Upper lobe of left lung (tissue), 6 donors: Measurements from ENCODE around the gene ASL. TPM values are rescaled to one million over a fixed set of nuclear protein-coding genes. Genes with fewer than 3 reads are reported as not detected.
"Not testable (repeated sequence)": the region's sequence is repeated elsewhere in the genome, so short reads cannot be mapped to it uniquely, and the experiment has no call there.

Experiments used
- ATAC-seq, 2 donors: fragments of 200-7000 bp; cut with Tn5 transposase; one replicate each; pipeline ENCODE4 v1.9.1; 2022; ENCODE audit warnings: mild to moderate bottlenecking in 2 of 2, moderate library complexity in 2 of 2; ENCODE audit not compliant: low FRiP score in 2 of 2
- DNase-seq, 2 donors: peaks; one replicate each; pipeline ENCODE4 v3.0.0-alpha.2; 2019 to 2020
- H3K27ac ChIP-seq, 4 donors: fragments of 200-600 bp; sonication (generic); one replicate each; pipeline ENCODE4 v1.5.1; 2016 to 2019
- H3K27me3 ChIP-seq, 4 donors: fragments of 200-600 bp; sonication (generic); one replicate each; pipeline ENCODE4 v1.5.1; 2017 to 2019
- H3K36me3 ChIP-seq, 4 donors: fragments of 200-600 bp; sonication (generic); one replicate each; pipeline ENCODE4 v1.5.1; 2016 to 2019
- H3K4me1 ChIP-seq, 4 donors: fragments of 200-600 bp; sonication (generic); one replicate each; pipeline ENCODE4 v1.5.1; 2018 to 2019
- H3K4me3 ChIP-seq, 4 donors: fragments of 200-600 bp; sonication (generic); one replicate each; pipeline ENCODE4 v1.5.1; 2017 to 2019; ENCODE audit warnings: mild to moderate bottlenecking in 2 of 4, moderate library complexity in 1 of 4
- H3K9me3 ChIP-seq, 4 donors: fragments of 200-600 bp; sonication (generic); one replicate each; pipeline ENCODE4 v1.5.1; 2018 to 2019
- CTCF ChIP-seq, 6 experiments: fragments of 450-650 bp in 4 of 6; fragments of 200-600 bp in 2 of 6; sonication (generic) in 2 of 6; IDR thresholded peaks; one replicate each; pipeline ENCODE4 v1.5.1; 2016 to 2019; ENCODE audit warnings: antibody characterized with exemption in 6 of 6
- EP300 ChIP-seq, 4 donors: sonication (generic); formaldehyde crosslinking; IDR thresholded peaks; one replicate each; pipeline ENCODE4 v1.5.1; 2017; ENCODE audit warnings: antibody characterized with exemption in 4 of 4, control low read depth in 2 of 4
- POLR2A ChIP-seq, 4 donors: fragments of 450-650 bp; IDR thresholded peaks; one replicate each; pipeline ENCODE4 v1.5.1; 2016 to 2017; ENCODE audit warnings: antibody characterized with exemption in 4 of 4, mild to moderate bottlenecking in 2 of 4
- POLR2AphosphoS5 ChIP-seq, 2 donors: sonication (generic); formaldehyde crosslinking; IDR thresholded peaks; one replicate each; pipeline ENCODE4 v1.5.1; 2017; ENCODE audit warnings: antibody characterized with exemption in 2 of 2
- WGBS, 2 donors: methylation state at CpG; one replicate each; pipeline ENCODE4 v1.1.5; 2017 to 2018; 5-methylcytosine and 5-hydroxymethylcytosine counted together
- total RNA-seq, 6 donors: library from RNA; depleted of rRNA in 4 of 6; stranded (reverse); fragments of >200 nt in 4 of 6; gene quantifications; one replicate each; pipeline versions ENCODE4 v1.1.0 to v1.2.1, GENCODE V29; 2016 to 2021
- donor health status: DM: no; HTN: no; CAD: no; lungs with moderate emphysema.
- donor health status: DM: no; HTN: yes; CAD: no; lungs with severe emphysema.

ASL gene
- total RNA-seq, 6 donors from 2014 or later, result 45.5 to 101 (median 67.6) TPM

GRCh38 chr7:66060796-66061195 lies 14.8 kb upstream of the ASL start:
- no peaks in the 10 kb centered on the region for H3K4me1 ChIP-seq
- no peaks in the 10 kb centered on the region for H3K36me3 ChIP-seq
- no peak overlapping the region for H3K4me3 ChIP-seq
- 78 to 88% methylated on average over 1 of the region's 1 CpG for WGBS, 2 donors
- ATAC-seq (no peak), DNase-seq (no peak)
- H3K9me3 ChIP-seq, result no peaks in the 10 kb centered on the region
- TF ChIP-seq CTCF (IDR thresholded peaks at IDR 0.05) (no peak), POLR2AphosphoS5 (IDR thresholded peaks at IDR 0.05) (no peak), POLR2A (IDR thresholded peaks at IDR 0.05) (no peak), EP300 (IDR thresholded peaks at IDR 0.05) (no peak)
- no peaks in the 10 kb centered on the region for H3K27me3 ChIP-seq
- H3K27ac ChIP-seq, result no peak overlapping the region

GRCh38 chr7:66069732-66070131 lies 5.9 kb upstream of the ASL start:
- no peak for TF ChIP-seq POLR2A (IDR thresholded peaks at IDR 0.05)
- no peak for TF ChIP-seq CTCF (IDR thresholded peaks at IDR 0.05)
- no peak for TF ChIP-seq EP300 (IDR thresholded peaks at IDR 0.05)
- TF ChIP-seq POLR2AphosphoS5 (IDR thresholded peaks at IDR 0.05), result no peak
- no peak for DNase-seq
- Histone ChIP-seq H3K27me3 (no peaks in the 10 kb centered on the region), H3K27ac (no peak overlapping the region), H3K4me1 (no peaks in the 10 kb centered on the region), H3K9me3 (no peaks in the 10 kb centered on the region), H3K4me3 (no peak overlapping the region), H3K36me3 (no peaks in the 10 kb centered on the region)
- WGBS, 2 donors, result 94 to 97% methylated on average over 4 of the region's 4 CpGs
- ATAC-seq, result no peak

- no peak for TF ChIP-seq CTCF (IDR thresholded peaks at IDR 0.05)
- H3K27me3 ChIP-seq, result no peaks in the 10 kb centered on the region
- H3K27ac ChIP-seq, result no peak overlapping the region
- DNase-seq (no peak), ATAC-seq (no peak)
- H3K4me1 ChIP-seq, result peaks cover 0 to 3% (median 1%) of the 10 kb centered on the region in 4 donors
- no peaks in the 10 kb centered on the region for H3K36me3 ChIP-seq
- H3K9me3 ChIP-seq, result no peaks in the 10 kb centered on the region
- H3K4me3 ChIP-seq, result no peak overlapping the region
- 87 to 100% methylated on average over 1 of the region's 1 CpG for WGBS, 2 donors
Observed at GRCh38 chr7:66070222-66070621, 5.4 kb upstream of the ASL start.

GRCh38 chr7:66072208-66072607 lies 3.4 kb upstream of the ASL start:
- 55 to 65% methylated on average over 7 of the region's 7 CpGs for whole genome bisulfite sequencing, 2 donors
- not testable (repeated sequence) for H3K9me3 ChIP-seq, H3K27ac ChIP-seq, H3K27me3 ChIP-seq, H3K36me3 ChIP-seq, H3K4me3 ChIP-seq, DNase-seq, ATAC-seq
- peaks cover 8 to 15% (median 12%) of the 10 kb centered on the region in 4 donors for H3K4me1 ChIP-seq
- peak in 1 of 6 experiments; percentile 15 for TF ChIP-seq CTCF (IDR thresholded peaks at IDR 0.05)

GRCh38 chr7:66076462-66077329 lies 1.1 kb downstream of the ASL start:
- Histone ChIP-seq H3K4me1 (peaks cover 9 to 25% (median 15%) of the 10 kb centered on the region in 4 donors), H3K9me3 (no peaks in the 10 kb centered on the region), H3K27me3 (no peaks in the 10 kb centered on the region), H3K36me3 (peaks cover 0 to 13% (median 8%) of the 10 kb centered on the region in 4 donors), H3K4me3 (peak overlapping the region; percentile 62 to 98 (median 86)), H3K27ac (peak overlapping the region in 2 of 4 donors; percentile 85 to 86)
- DNase-seq (no peak), ATAC-seq (no peak)
- TF ChIP-seq CTCF (IDR thresholded peaks at IDR 0.05) (no peak), POLR2AphosphoS5 (IDR thresholded peaks at IDR 0.05) (no peak), POLR2A (IDR thresholded peaks at IDR 0.05) (no peak), EP300 (IDR thresholded peaks at IDR 0.05) (no peak)
- WGBS, 2 donors, result 64 to 85% methylated on average over 8 to 11 of the region's 11 CpGs
